Left colon (tissue), 2 donors: Measurements from ENCODE around the gene UTP14A. TPM values are rescaled to one million over a fixed set of nuclear protein-coding genes. Genes with fewer than 3 reads are reported as not detected.

Source experiments
- total RNA-seq, 2 donors: library from RNA; stranded (reverse); fragmentation: NEBNext Ultra II Directional; extraction: Animal tissue kit (Norgen Biotek cat#: 25700); gene quantifications; one replicate each; pipeline ENCODE4 v1.2.1, GENCODE V29; 2021
- donor health status: DM: no; HTN: no; CAD: no.
- donor health status: DM: yes; HTN: yes; CAD: no.

The UTP14A gene
- total RNA-seq, 2 donors from 2014 or later, result 10.5 to 13.2 TPM

Other genes starting within 250 kb of the UTP14A start
- 10 to 100 TPM; 11.9 to 22.6 TPM for gene XPNPEP2, start 167.2 kb upstream of the UTP14A start, total RNA-seq
- gene SASH3, start 126.2 kb upstream of the UTP14A start, total RNA-seq, result 1 to 10 TPM; 1.3 to 7.5 TPM
- gene ZDHHC9, start 62.3 kb upstream of the UTP14A start, total RNA-seq, result 10 to 100 TPM; 34.5 to 41.6 TPM
- gene BCORL1, start 76.5 kb downstream of the UTP14A start, total RNA-seq, result 10 to 100 TPM; 10.6 to 12.2 TPM
- 10 to 100 TPM; 39.8 to 61.9 TPM for gene ELF4, start 204.3 kb downstream of the UTP14A start, total RNA-seq